Mesothelial cell of epicardium (in vitro differentiated cells): ENCODE data around the gene RPS2. TPM values are rescaled to one million over a fixed set of nuclear protein-coding genes. Genes with fewer than 3 reads are reported as not detected.
"Not testable (repeated sequence)": the region's sequence is repeated elsewhere in the genome, so short reads cannot be mapped to it uniquely, and the experiment has no call there.

Source experiments
- DNase-seq, 2 experiments: peaks; one replicate each; pipeline ENCODE4 v3.0.0; 2021; ENCODE audit warnings: low spot score in 2 of 2; ENCODE audit not compliant: unreplicated experiment in 2 of 2
- H3K27ac Mint-ChIP-seq: 2 replicates; pipeline ENCODE4 v1.8.0; 2021; ENCODE audit warnings: mixed read lengths
- H3K27me3 Mint-ChIP-seq: 2 replicates; pipeline ENCODE4 v1.8.0; 2021; ENCODE audit warnings: low read depth, mixed read lengths
- H3K36me3 Mint-ChIP-seq: 2 replicates; pipeline ENCODE4 v1.8.0; 2021; ENCODE audit warnings: mixed read lengths
- H3K4me1 Mint-ChIP-seq: 2 replicates; pipeline ENCODE4 v1.8.0; 2021; ENCODE audit warnings: mixed read lengths
- H3K4me3 Mint-ChIP-seq: 2 replicates; pipeline ENCODE4 v1.8.0; 2021; ENCODE audit warnings: mild to moderate bottlenecking, moderate library complexity, mixed read lengths
- H3K9me3 Mint-ChIP-seq: 2 replicates; pipeline ENCODE4 v1.8.0; 2021; ENCODE audit warnings: mixed read lengths
- total RNA-seq: library from RNA; stranded (reverse); gene quantifications from 3 replicates; pipeline ENCODE4 v1.2.1, GENCODE V29; 2021
- TF ChIP-seq, protein P1 (sequence below): fragments of 200-600 bp; sonication (generic); IDR thresholded peaks from one replicate; pipeline ENCODE4 v1.5.0; 2021; ENCODE audit warnings: antibody characterized with exemption; ENCODE audit not compliant: unreplicated experiment

The RPS2 gene
- total RNA-seq, 1 donor from 2014 or later = 2,265 TPM

DNA sequence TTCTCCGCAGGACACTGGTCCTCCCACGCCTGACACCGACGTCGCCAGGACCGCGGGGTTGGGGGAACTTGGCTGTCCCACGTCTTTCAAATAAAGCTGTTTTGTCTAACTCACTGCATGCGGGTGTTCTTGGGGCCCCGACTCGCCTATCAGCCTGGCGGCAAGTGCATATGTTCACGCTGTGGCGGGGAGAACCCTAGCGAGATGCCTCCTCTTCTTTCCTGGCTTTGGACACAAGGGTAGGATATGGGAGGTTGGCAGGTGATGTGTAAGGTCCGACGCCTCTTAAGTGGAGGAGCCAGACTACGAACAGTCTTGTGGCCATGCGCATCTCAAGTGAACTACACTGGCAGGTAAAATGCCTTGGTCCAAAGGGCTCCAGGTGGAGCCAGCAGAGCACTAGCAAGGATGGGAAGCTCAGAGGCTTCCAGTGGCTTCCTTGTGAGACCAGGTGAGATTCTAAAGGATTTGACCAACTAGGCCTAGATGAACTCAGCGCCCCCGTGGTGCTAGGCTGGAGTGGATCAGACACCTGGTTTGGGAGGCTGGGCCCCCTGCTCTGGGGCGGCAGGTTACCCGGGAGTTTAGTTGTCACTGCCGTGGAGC lies 873 bp upstream of the RPS2 start:
- H3K27me3 Mint-ChIP-seq = no peaks in the 10 kb centered on the region
- peak overlapping the region; percentile 98 for H3K27ac Mint-ChIP-seq
- H3K9me3 Mint-ChIP-seq = no peaks in the 10 kb centered on the region
- H3K36me3 Mint-ChIP-seq = peaks cover 6% of the 10 kb centered on the region
- TF ChIP-seq, protein P1, sequence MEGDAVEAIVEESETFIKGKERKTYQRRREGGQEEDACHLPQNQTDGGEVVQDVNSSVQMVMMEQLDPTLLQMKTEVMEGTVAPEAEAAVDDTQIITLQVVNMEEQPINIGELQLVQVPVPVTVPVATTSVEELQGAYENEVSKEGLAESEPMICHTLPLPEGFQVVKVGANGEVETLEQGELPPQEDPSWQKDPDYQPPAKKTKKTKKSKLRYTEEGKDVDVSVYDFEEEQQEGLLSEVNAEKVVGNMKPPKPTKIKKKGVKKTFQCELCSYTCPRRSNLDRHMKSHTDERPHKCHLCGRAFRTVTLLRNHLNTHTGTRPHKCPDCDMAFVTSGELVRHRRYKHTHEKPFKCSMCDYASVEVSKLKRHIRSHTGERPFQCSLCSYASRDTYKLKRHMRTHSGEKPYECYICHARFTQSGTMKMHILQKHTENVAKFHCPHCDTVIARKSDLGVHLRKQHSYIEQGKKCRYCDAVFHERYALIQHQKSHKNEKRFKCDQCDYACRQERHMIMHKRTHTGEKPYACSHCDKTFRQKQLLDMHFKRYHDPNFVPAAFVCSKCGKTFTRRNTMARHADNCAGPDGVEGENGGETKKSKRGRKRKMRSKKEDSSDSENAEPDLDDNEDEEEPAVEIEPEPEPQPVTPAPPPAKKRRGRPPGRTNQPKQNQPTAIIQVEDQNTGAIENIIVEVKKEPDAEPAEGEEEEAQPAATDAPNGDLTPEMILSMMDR = no peak
- peaks cover 28% of the 10 kb centered on the region for H3K4me1 Mint-ChIP-seq
- DNase-seq = no peak
- peak overlapping the region; percentile 93 for H3K4me3 Mint-ChIP-seq

DNA sequence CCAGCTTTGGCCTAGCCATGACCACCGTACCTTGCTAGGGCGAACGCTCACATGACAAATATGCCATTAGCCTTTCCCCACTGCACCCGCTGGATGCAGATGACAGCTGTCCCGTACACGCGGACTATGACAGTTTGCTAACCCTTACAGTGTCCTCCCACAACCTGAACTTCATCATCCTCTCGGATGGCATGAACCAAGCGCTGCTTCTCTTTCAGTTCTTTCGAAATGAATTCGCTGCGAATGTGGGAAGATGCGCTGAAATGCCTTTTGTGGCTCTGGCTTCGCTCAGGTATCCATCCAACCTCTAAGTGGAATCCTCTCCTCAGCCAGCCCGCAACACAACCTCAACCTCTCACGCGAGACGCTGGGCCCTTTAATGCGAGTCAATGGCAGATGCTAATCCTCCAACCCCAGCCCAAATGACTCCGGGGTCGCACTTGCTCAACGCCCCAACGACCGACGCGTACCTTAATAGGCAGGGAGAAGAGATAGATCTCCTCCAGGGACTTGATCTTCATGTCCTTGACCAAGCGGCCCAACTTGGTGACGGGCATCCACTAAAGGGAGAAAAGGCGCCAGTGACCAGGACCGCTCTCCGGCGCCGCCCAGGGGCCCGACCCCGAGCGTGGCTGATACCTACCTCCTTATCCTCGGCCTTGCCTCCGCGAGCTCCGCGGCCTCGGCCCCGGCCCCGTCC lies 670 bp downstream of the RPS2 start:
- TF ChIP-seq, protein P1 = no peak
- H3K27ac Mint-ChIP-seq = peak overlapping the region; percentile 84
- H3K4me1 Mint-ChIP-seq = peaks cover 34% of the 10 kb centered on the region
- H3K27me3 Mint-ChIP-seq = no peaks in the 10 kb centered on the region
- H3K9me3 Mint-ChIP-seq = no peaks in the 10 kb centered on the region
- peak overlapping the region; percentile 93 for H3K4me3 Mint-ChIP-seq
- no peak for DNase-seq
- H3K36me3 Mint-ChIP-seq = peaks cover 6% of the 10 kb centered on the region

DNA sequence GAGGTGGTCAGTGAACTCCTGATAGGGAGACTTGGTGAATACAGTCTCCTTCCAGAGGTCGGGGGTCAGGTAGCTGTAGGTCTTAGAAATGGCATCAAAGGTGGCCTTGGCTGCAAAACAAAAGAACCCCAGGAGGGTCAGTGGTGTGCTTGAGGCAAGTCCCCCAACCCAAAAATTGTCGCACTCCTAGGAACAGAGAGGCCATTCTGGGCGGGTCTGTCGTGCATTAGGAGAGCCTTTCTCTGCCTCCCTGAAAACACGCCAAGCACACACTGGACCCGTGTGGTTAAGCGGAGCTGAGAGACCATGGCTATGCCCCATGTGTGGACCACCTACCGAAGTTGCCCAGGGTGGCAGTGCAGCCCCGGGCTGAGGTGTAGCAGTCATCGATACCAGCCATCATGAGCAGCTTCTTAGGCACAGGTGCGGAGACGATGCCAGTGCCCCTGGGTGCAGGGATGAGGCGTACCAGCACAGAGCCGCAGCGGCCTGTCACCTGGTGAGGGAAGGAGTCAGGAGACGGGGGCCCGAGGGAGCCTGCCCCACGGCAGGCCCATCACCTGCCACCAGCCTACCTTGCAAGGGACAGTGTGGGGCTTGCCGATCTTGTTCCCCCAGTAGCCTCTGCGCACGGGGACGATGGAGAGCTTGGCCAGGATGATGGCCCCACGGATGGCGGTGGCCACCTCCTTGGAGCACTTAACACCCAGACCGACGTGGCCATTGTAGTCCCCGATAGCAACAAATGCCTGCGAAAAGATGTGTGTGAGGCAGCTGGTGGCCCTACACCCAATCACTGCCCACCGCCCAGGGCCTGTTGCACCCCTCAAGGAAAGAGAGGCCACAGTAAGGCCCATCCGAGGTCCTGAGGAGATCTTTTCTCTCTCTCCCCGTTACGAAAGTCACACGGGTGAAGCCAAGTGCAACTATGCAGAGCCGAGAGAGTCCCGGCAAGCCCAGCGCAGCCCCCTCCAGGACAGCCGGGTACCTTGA lies 2.2 kb downstream of the RPS2 start:
- H3K27ac Mint-ChIP-seq = peak overlapping the region; percentile 88
- H3K27me3 Mint-ChIP-seq, H3K9me3 Mint-ChIP-seq, H3K36me3 Mint-ChIP-seq, DNase-seq: not testable (repeated sequence)
- peak overlapping the region; percentile 93 for H3K4me3 Mint-ChIP-seq
- peaks cover 34% of the 10 kb centered on the region for H3K4me1 Mint-ChIP-seq

DNA sequence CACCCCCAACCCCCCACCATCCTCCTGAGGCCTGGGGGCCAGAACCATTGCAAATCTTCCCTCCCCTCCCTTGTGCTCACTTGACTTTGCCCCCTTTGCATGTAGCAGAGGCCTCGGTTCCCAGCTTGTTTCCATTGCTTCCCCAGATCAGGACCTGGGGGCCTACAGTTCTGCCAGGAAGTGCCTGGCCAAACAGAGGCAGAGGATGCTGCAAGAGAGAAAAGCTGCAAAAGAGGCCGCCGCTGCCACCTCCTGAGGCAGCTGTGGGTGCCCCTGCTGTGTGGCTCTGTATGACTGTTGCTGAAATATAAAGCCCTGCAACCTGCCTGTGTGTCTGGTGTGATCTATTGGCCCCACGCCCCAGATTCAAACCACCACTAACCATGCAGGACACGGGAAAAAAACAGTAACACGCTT lies 3.0 kb downstream of the RPS2 start:
- DNase-seq = no peak
- H3K4me1 Mint-ChIP-seq = peaks cover 34% of the 10 kb centered on the region
- peaks cover 6% of the 10 kb centered on the region for H3K36me3 Mint-ChIP-seq
- H3K27me3 Mint-ChIP-seq = no peaks in the 10 kb centered on the region
- TF ChIP-seq, protein P1 = no peak
- peak overlapping the region; percentile 50 for H3K27ac Mint-ChIP-seq
- peak overlapping the region; percentile 93 for H3K4me3 Mint-ChIP-seq
- no peaks in the 10 kb centered on the region for H3K9me3 Mint-ChIP-seq

DNA sequence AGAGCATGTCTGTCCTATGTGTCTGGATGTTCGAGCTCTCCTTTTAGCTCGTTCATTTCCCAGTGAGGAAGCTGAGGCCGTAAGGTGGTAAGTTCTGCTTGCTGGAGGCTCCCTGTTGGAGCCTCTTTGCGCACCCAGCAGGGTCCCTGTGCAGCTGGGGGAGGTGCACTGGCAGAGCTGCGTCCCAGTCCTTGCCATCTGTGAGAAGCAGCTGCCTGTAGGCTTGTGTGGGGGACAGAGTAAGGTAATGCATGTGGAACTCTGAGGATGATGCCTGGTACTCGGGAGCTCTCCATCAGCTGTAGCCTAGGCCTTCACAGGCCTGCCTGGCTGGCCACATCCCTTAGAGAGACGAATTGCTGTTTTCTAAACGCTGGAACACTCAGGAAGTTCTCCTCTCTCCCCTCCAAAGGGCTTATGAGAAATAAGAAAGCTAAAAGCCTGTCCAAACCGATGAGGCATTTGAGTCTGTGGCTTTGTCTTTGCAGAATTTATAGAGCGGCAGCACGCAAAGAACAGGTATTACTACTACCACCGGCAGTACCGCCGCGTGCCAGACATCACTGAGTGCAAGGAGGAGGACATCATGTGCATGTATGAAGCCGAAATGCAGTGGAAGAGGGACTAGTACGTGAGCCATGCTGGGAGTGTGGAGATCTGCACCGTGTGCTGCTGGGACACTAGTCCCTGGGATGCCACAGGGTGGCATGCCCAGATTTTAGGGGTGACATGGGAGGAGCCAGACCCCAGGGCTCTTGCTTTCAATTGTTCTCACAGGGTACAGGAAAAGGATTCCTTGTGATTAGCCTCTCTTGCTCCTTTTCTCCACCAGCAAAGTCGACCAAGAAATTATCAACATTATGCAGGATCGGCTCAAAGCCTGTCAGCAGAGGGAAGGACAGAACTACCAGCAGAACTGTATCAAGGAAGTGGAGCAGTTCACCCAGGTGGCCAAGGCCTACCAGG lies 3.7 kb downstream of the RPS2 start:
- Mint-ChIP-seq H3K27ac (peak overlapping the region; percentile 92), H3K9me3 (no peaks in the 10 kb centered on the region), H3K27me3 (no peaks in the 10 kb centered on the region), H3K4me1 (peaks cover 34% of the 10 kb centered on the region), H3K4me3 (peak overlapping the region; percentile 94), H3K36me3 (peaks cover 6% of the 10 kb centered on the region)
- DNase-seq = no peak
- TF ChIP-seq, protein P1 = no peak
